ENCODE data around the gene ADAM8.

The ADAM8 gene

DNA sequence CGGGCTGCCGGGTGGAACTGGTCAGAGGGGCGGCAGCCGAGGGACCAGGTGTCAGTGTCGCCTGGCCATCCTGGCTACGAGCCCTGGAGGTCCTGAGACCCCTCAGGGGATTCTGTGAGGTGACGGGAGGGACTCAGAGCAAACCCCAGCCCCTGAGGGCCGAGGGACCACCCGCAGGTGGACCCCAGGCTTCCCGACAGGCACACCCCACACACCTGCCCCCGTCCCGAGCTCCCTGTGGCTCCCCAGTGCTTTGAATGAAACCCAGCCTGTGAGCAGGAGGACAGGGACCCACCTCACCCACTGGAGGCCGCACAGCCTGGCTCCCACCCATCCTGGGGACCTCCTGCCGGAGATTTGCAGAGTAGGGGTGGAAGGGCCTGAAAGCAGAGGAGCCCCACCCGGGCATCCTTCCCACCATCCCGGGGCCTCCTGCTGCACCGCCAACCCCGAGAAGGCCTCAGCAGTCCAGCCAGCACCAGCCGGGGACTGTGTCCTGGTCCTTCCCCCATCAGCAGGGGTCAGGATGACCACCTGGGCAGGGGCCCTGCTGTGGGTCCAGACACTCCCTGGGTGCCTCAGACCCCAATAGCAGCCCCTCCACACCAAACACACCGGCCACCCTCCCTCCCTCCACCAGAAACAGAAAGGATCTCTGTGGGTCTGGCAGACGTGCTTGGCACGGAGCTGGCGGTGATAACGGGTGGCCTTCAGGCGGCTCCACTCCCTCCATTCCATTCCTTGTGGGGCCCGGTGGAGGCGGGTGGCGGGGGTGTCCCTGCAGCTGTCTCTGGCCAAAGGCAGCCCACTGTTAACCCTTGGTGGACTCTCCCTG is 25.1 kb downstream of the ADAM8 start:
- DNase-seq, result no peak

- DNase-seq, result no peak
These were observed 26.5 kb downstream of the ADAM8 start for GRCh38 chr10:133249975-133250754.

DNA sequence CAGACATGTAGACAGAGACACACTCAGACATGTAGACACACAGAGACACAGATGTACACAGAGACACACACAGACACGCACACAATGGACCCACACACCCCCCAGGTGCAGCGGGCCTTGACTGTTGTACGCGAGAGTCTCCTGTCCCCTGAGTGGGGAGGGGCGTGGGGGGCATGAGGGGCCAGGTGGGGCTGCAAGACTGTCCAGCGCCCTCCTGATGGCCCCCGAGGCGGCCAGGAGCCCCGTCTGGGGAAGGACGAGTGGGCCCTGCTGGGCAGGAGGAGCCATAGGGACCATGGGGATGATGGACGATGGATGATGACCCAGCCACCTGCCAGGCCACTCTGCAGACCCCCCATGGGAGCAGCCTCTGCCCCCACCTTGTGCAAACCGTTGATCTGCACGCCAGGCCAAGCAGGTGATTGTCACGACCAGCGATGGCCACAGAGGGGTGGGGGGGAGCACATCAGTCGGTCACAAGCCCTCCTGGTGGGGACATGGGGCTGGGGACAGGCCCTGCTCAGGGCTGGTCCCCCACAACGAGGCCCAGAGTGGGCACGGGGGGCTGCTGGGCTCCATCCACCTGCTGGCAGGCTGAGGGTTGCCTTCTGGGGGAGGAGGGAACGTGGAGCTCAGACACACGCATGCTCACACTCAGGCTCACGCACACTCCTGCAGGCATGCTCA is 27.4 kb downstream of the ADAM8 start:
- DNase-seq, result no peak

- no peak for DNase-seq
These were observed 28.3 kb downstream of the ADAM8 start for GRCh38 chr10:133248334-133248715.

DNA sequence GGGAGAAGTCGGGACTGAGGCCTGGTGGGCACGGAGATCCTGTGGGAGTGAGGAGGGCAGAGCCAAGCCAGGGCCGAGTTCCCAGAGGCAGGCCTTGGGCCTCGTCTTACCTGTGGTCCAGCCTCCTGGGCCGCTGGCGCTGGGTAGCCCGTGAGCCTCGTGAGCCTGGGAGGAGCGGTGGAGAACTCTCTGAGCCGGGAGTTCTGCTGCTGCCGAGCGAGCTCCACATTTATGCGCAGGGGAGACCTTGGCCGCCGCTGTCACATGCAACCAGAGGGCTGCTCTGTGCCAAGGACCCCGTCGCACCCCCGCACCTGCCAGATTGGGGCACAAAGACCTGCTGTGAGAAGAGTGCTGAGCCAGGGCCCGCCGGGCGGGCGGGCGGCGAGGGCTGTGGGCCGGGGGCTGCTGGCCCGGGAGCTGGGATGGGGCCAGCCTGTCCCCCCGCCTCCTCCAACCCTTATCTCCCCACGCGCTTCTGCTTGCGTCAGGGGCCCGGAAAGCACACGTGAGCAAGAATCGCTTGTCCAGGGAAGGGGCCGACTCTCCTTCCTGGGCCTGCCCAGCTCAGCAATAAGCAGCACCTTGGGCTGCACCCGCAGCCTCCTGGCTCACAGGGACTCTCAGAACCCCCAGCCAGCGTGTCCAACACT is 28.9 kb downstream of the ADAM8 start:
- no peak for DNase-seq

- no peak for DNase-seq
These were observed 30.4 kb downstream of the ADAM8 start for GRCh38 chr10:133246236-133246626.

- no peak for DNase-seq
These were observed 31.0 kb downstream of the ADAM8 start for GRCh38 chr10:133245439-133246235.

DNA sequence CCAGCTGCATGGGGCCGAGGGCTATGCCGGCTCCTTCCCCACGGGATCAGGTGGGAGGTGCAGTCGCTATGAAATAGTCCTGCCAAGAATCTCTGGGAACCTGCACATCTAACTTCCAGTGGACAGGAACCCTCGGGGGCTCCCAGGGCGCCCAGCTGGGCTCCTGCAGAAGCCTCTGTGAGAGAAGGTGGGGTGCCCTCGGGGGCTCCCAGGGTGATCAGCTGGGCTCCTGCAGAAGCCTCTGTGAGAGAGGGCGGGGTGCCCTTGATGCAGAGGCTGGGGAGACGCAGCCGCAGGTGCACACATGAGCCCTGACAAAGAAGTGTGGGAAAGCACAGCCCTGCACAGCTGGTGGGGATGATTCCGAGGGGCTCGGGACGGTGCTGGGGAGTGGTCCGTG is 33.1 kb downstream of the ADAM8 start:
- DNase-seq, result no peak

GRCh38 chr10:133242611-133243356 is 33.9 kb downstream of the ADAM8 start:
- DNase-seq, result no peak

DNA sequence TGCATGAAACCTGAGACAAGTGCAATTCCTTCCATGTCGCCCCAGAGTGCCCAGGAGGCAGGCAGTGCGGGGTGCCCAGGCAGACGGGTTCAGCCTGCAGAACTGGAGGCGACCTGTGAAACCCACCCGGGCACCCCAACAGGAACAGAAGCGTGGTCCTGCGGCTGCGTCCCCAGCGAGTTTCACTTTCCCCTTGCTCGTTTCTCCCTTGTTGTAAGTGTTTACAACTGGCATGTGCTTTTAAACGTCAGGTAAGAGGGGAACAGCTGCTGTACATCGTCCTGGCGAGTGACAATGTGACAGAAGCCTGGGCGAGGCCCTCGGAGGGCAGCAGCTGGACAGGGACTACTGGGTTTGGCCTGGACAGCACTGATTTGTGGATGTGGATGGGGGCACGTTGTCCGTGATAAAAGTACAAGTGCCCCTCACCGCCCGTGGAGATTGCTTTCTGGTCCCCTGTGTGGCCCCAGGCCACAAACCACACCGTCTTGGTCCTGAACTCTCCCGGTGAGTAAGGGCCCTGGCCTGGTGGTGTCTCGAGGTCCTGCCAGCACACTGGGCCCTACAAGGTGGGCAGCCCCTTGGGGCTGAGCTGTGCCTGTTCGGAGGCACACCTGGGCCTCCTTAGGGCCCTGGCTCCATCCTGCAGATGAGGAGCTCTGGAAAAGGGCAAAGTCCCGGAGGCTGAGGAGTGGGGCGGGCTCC is 35.0 kb downstream of the ADAM8 start:
- DNase-seq, result no peak

GRCh38 chr10:133239990-133240389 is 36.7 kb downstream of the ADAM8 start:
- no peak for DNase-seq

DNA sequence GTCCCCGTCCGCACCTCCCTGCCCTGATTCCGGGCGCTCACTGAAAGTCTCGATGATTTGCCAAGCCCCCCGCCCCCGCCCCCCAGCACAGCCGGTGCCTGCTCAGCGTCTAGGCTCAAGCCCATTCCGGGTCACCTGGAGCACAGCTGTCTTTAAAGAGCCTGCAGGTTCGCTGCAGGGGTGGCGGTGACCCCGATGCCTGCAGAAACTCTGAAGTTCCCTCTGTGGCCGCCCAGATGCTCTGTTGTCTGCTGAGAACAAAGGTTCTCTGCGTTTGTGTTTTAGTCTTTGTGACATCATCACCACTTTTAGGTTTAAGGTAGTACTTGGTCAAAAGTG is 38.2 kb downstream of the ADAM8 start:
- DNase-seq, result no peak

DNA sequence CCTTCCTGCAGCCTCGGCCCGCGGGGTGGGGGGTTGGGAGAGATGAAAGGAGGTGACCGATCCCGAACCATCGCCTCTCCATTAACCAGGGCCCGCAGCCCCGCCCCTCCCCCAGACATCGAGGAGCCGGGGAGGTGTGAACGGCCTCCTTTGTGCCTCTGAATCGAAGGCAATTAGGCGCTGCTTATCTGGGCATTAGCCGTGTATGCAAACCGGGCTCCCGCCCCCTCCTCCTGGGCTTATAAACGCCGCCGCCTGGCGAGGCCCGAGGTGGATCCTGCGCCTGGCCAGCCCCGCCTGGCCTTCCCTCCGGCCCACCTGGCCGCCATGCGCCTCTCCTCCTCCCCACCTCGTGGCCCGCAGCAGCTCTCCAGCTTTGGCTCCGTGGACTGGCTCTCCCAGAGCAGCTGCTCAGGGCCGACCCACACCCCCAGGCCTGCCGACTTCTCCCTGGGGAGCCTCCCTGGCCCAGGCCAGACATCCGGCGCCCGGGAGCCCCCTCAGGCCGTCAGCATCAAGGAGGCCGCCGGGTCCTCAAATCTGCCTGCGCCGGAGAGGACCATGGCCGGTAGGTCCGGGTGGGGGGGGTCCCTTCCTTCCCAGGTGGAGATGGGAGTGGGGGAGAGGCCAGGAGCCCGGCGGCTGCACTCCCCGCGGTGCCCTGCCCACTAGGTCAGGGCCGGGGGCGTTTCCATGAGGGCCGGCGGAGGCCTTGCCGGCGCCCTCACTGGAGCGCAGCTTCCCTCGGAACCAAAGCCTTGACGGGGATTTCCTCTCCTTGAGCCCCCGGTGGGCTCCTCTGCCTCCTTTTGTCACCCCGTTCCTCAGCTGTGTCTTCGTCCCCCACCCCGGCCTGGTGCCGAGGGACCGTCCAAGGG is 38.8 kb downstream of the ADAM8 start, which contains the start of gene VENTX:
VENTX (plus strand) TSS at position 268 of the 878 bp plus-strand sequence; CDS start at position 328, 60 bp downstream.
- DNase-seq, result no peak

GRCh38 chr10:133237241-133237587 is 39.5 kb downstream of the ADAM8 start:
- DNase-seq, result no peak

DNA sequence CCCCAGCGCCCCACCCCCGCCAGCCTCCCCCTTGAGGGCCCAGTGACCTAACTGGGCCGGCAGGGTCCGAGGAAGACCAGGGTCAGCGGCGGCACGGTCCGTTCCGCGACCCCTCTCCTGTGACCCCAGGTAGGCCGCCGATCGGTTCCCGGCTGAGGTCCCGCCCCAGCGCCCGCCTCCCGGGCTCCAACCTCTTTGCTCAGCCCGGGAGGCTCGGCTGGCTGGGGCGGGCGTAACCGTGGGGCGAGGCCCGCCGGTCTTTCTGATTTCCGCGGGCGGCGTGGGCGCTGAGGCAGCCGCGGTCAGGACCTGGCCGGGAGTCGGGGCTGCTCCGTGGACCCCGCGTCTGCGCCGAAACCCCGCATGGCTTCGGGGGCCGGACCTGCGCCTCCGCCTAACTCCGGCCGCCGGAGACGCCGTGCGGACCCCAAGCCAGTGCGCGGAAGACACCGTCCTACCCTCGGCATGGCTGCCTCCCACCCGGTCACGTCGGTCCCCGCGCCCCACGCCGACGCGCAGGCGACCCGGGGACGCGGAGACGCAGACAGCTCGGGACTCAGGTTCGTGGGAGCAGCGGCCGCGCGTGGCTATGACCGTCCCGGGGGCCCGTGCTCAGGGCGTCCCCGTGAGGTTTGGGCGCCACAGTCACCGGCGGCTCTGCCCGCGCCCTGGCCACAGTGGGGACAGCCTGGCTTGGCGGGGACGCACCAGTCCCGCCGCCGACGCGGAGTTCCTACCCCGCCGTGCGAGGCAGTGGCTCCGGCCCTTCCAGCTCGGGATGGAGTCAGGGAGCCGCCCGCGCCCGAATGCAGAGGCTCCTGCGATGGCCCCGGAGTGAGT is 40.0 kb downstream of the ADAM8 start:
- DNase-seq, result no peak

GRCh38 chr10:133235932-133236331 is 40.7 kb downstream of the ADAM8 start:
- DNase-seq, result no peak

GRCh38 chr10:133235265-133235855 is 41.3 kb downstream of the ADAM8 start:
- DNase-seq, result no peak

All from hypothalamus (tissue), 51 donors.